Brain microvascular endothelial cell (primary cell): ENCODE measurements around the gene GKN1.

ENCODE experiments used
- DNase-seq: peaks from one replicate; pipeline ENCODE4 v3.0.0-alpha.2; 2020
- H3K27ac ChIP-seq: fragments of 250-450 bp; sonication (Bioruptor Pico); 2 replicates; pipeline ENCODE4 v1.5.1; 2020; ENCODE audit warnings: mild to moderate bottlenecking, moderate library complexity
- H3K27me3 ChIP-seq: fragments of 250-450 bp; sonication (Bioruptor Pico); replicated peaks from 2 replicates; pipeline ENCODE4 v1.5.1; 2020; ENCODE audit warnings: mild to moderate bottlenecking
- H3K36me3 ChIP-seq: fragments of 250-450 bp; sonication (Bioruptor Pico); replicated peaks from 2 replicates; pipeline ENCODE4 v1.5.1; 2020; ENCODE audit warnings: mild to moderate bottlenecking
- H3K4me3 ChIP-seq: 2 replicates; pipeline ENCODE4 v1.5.1; 2011; ENCODE audit warnings: low read depth, mild to moderate bottlenecking, control low read depth, low read length, moderate library complexity
- CTCF ChIP-seq: IDR thresholded peaks from 2 replicates; pipeline ENCODE4 v1.5.1; 2011; ENCODE audit warnings: low read depth, mild to moderate bottlenecking, moderate library complexity, low read length, control low read depth, inconsistent platforms; ENCODE audit errors: missing control alignments
- in situ Hi-C: cut with HindIII; loops from 2 replicates; pipeline ENCODE4 v1.10.0; 2017; ENCODE audit warnings: low sequenced_read_pairs, low pct_ligation_motif_present

The GKN1 gene

GRCh38 chr2:68934021-68934420 is 40.4 kb upstream of the GKN1 start:
- Histone ChIP-seq H3K27ac (no peak overlapping the region), H3K4me3 (no peak overlapping the region), H3K36me3 (no peaks in the 10 kb centered on the region), H3K27me3 (no peaks in the 10 kb centered on the region)
- no peak for TF ChIP-seq CTCF
- DNase-seq: no peak
- in situ Hi-C loops: no loop called here

GRCh38 chr2:68935471-68935870 is 39.0 kb upstream of the GKN1 start:
- in situ Hi-C loops: no loop called here
- H3K4me3 ChIP-seq: no peak overlapping the region
- no peak for TF ChIP-seq CTCF
- no peak overlapping the region for H3K27ac ChIP-seq
- no peak for DNase-seq
- H3K36me3 ChIP-seq: no peaks in the 10 kb centered on the region
- no peaks in the 10 kb centered on the region for H3K27me3 ChIP-seq

GRCh38 chr2:68936427-68936826 is 38.0 kb upstream of the GKN1 start:
- Histone ChIP-seq H3K4me3 (no peak overlapping the region), H3K36me3 (no peaks in the 10 kb centered on the region), H3K27ac (no peak overlapping the region), H3K27me3 (no peaks in the 10 kb centered on the region)
- in situ Hi-C loops: no loop called here
- DNase-seq: peak; percentile 40
- no peak for TF ChIP-seq CTCF

GRCh38 chr2:68936889-68937288 is 37.5 kb upstream of the GKN1 start:
- no peak for TF ChIP-seq CTCF
- H3K4me3 ChIP-seq: no peak overlapping the region
- no peaks in the 10 kb centered on the region for H3K27me3 ChIP-seq
- DNase-seq: no peak
- H3K36me3 ChIP-seq: no peaks in the 10 kb centered on the region
- in situ Hi-C loops: no loop called here
- H3K27ac ChIP-seq: no peak overlapping the region

GRCh38 chr2:68937346-68938055 is 36.9 kb upstream of the GKN1 start:
- Histone ChIP-seq H3K27ac (no peak overlapping the region), H3K36me3 (no peaks in the 10 kb centered on the region), H3K27me3 (no peaks in the 10 kb centered on the region), H3K4me3 (no peak overlapping the region)
- no peak for DNase-seq
- TF ChIP-seq CTCF: no peak
- in situ Hi-C loops: no loop called here

- no peaks in the 10 kb centered on the region for H3K36me3 ChIP-seq
- in situ Hi-C loops: no loop called here
- no peak overlapping the region for H3K4me3 ChIP-seq
- TF ChIP-seq CTCF: no peak
- H3K27ac ChIP-seq: no peak overlapping the region
- no peaks in the 10 kb centered on the region for H3K27me3 ChIP-seq
- no peak for DNase-seq
These were observed 35.5 kb upstream of the GKN1 start for GRCh38 chr2:68938938-68939337.
